ENCODE results near the gene APLNR.

The APLNR gene

DNA sequence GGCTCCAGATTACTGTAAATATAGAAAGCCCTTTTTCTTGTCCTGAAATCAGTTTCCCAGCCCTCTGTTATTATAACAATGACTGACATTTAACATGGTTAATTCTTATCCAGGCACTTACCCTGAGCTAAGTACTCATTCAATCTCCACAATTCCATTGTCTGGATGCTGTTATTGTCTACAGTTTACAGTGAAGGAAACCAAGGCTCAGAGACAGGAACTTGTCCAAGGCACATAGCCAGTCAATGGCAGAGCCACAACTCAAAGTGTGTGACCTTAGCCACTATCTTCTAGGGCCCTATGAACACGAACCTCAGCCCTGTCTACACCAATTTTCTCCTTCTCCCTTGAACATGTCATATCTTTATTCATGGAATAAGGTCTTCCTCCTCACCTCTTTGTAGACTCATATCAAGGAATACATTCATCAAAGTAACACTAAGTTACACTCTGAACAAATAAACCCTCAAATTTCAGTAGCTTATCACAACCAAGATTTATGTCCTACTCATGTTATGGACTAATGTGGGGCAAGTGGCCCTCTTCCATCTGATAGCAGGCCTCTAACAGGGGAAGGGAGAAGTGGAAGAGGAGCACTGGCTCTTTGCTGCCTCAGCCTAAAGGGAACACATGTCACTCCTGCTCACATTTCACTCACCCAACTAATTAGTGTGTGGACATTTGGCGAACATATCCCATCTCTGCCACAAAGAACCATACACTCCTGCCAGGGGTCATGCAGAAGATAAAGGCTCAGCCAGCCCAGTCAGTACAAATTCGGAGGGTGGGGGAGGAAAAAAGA is 39.3 kb upstream of the APLNR start:
- H3K27ac ChIP-seq, result no peak overlapping the region
- H3K9ac ChIP-seq (ENCODE audit: insufficient read length), result no peak overlapping the region
- no peaks in the 10 kb centered on the region for H3K36me3 ChIP-seq (ENCODE audit: insufficient read depth, low read length)
- H3K4me3 ChIP-seq, result no peak overlapping the region
- DNase-seq (ENCODE audit: low read depth, low spot score), result no peak
- TF ChIP-seq EZH2 (IDR thresholded peaks at IDR 0.05), result no peak
- no peak for TF ChIP-seq POLR2AphosphoS5 (IDR thresholded peaks at IDR 0.05; ENCODE audit: borderline replicate concordance, low read depth, low read length)
- TF ChIP-seq FOXP2 (optimal IDR thresholded peaks at IDR 0.05; ENCODE audit: control extremely low read depth, extremely low read length, insufficient read depth), result no peak
- no peaks in the 10 kb centered on the region for H3K9me3 ChIP-seq (ENCODE audit: low read depth, low read length)

DNA sequence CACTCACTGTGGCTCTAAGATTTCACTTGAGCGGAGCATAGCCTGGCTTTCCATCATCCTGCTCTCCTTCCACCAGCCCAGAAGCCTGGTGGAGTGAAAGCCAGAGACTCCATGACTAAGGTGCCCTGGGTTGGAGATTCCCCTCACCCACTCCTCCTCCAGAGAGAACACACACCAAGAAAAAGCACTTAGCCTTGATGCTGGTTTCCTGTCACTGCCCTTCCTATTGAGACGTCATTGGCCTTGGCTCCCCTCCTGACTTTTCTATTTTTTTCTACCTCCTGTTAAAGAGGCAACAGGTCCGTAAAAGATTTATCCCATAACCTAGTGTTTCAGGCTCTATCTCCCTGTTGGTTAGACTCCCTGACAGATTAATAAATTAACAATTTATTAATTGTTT is 38.5 kb upstream of the APLNR start:
- DNase-seq (ENCODE audit: low read depth, low spot score), result no peak
- no peaks in the 10 kb centered on the region for H3K9me3 ChIP-seq (ENCODE audit: low read depth, low read length)
- TF ChIP-seq POLR2AphosphoS5 (IDR thresholded peaks at IDR 0.05; ENCODE audit: borderline replicate concordance, low read depth, low read length) (no peak), EZH2 (IDR thresholded peaks at IDR 0.05) (no peak), FOXP2 (optimal IDR thresholded peaks at IDR 0.05; ENCODE audit: control extremely low read depth, extremely low read length, insufficient read depth) (no peak)
- no peaks in the 10 kb centered on the region for H3K36me3 ChIP-seq (ENCODE audit: insufficient read depth, low read length)
- H3K27ac ChIP-seq, result no peak overlapping the region
- H3K4me3 ChIP-seq, result no peak overlapping the region
- no peak overlapping the region for H3K9ac ChIP-seq (ENCODE audit: insufficient read length)

DNA sequence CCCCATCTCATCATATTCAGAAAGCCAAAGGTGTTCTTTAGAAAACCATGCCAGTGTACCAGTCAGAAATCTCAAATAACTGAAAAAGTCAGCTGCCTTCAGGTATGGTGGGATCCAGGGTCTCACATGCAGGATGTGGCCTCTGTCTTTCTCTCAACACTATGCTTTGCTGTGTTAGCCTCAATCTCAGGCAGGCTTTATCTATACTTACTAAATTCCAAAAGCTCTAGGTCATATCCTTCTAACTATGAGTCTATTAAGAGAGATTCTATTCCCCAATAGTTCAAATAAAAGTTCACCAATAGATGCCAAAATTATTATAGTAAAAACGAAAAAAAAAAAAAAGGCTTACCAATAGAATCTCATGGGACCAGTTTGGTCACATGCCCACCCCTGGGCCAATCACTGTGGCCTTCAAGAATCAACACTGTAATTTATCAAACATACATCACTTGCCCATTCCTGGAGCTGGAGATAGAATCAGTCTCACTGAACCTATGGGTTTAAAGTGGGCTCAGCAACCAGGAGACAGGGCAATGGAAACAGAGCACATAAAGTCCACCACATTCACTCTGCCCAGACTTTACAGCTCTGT is 38.0 kb upstream of the APLNR start:
- Histone ChIP-seq H3K4me3 (no peak overlapping the region), H3K36me3 (ENCODE audit: insufficient read depth, low read length) (no peaks in the 10 kb centered on the region), H3K27ac (no peak overlapping the region), H3K9ac (ENCODE audit: insufficient read length) (no peak overlapping the region), H3K9me3 (ENCODE audit: low read depth, low read length) (no peaks in the 10 kb centered on the region)
- TF ChIP-seq FOXP2 (optimal IDR thresholded peaks at IDR 0.05; ENCODE audit: control extremely low read depth, extremely low read length, insufficient read depth) (no peak), EZH2 (IDR thresholded peaks at IDR 0.05) (no peak), POLR2AphosphoS5 (IDR thresholded peaks at IDR 0.05; ENCODE audit: borderline replicate concordance, low read depth, low read length) (no peak)
- no peak for DNase-seq (ENCODE audit: low read depth, low spot score)

DNA sequence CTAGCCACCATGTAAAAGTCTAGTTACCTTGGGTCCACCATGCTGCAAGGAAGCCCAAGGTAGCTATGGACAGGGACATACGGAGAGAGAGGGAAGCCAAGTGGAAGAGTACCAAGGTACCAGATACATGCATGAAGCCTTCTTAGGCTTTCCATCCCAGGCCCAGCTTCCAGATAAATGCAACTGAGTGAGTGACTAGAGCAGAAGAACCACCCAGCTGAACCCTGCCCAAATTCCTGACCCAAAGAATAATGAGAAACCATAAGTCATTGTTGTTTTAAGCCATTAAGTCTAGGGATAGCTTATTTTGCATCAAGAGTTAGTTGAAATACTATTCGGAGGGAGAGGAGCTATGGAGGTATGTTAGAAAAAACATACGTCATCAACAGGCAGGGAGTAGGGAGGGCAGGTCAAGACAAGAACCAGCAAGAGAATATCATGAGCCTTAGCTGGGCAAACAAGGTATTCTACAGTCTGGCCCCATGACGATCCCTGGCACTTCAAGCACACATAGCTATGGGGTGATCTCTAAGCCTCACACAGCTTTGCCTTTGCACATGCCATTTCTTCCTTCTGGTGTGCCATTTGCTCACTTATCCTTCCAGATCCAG is 36.5 kb upstream of the APLNR start:
- H3K27ac ChIP-seq, result no peak overlapping the region
- H3K4me3 ChIP-seq, result no peak overlapping the region
- H3K9ac ChIP-seq (ENCODE audit: insufficient read length), result no peak overlapping the region
- no peak for DNase-seq (ENCODE audit: low read depth, low spot score)
- H3K36me3 ChIP-seq (ENCODE audit: insufficient read depth, low read length), result no peaks in the 10 kb centered on the region
- TF ChIP-seq EZH2 (IDR thresholded peaks at IDR 0.05), result no peak
- TF ChIP-seq FOXP2 (optimal IDR thresholded peaks at IDR 0.05; ENCODE audit: control extremely low read depth, extremely low read length, insufficient read depth), result no peak
- TF ChIP-seq POLR2AphosphoS5 (IDR thresholded peaks at IDR 0.05; ENCODE audit: borderline replicate concordance, low read depth, low read length), result no peak
- H3K9me3 ChIP-seq (ENCODE audit: low read depth, low read length), result no peaks in the 10 kb centered on the region

DNA sequence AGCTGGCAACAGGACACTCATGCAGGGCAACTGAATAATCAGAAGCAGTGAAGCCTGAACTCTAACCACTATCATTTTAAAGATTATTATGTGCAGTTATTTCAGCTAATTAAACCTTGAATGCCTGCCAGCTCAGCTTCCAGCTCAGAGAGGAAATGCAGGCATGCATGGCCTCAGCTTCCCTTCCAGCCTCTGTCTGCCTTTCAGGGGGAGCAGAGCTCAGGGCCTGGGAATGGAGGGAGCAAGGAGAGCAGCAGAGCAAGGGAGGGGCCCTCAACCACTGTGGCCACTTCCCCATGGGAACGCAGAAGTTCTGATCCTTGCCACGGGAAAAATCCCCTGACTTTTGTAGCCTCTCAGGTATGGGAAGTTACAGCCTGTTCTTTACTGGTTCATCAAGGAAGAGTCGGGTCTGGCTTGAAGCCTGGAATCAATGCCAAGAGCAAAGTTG is 32.5 kb upstream of the APLNR start:
- no peak for TF ChIP-seq EZH2 (IDR thresholded peaks at IDR 0.05)
- TF ChIP-seq POLR2AphosphoS5 (IDR thresholded peaks at IDR 0.05; ENCODE audit: borderline replicate concordance, low read depth, low read length), result no peak
- no peak for TF ChIP-seq FOXP2 (optimal IDR thresholded peaks at IDR 0.05; ENCODE audit: control extremely low read depth, extremely low read length, insufficient read depth)
- H3K9me3 ChIP-seq (ENCODE audit: low read depth, low read length), result 0 out of 2 replicates have a peak, but pooled peaks cover 3% of the 10 kb centered on the region
- no peak for DNase-seq (ENCODE audit: low read depth, low spot score)
- no peaks in the 10 kb centered on the region for H3K36me3 ChIP-seq (ENCODE audit: insufficient read depth, low read length)
- no peak overlapping the region for H3K27ac ChIP-seq
- H3K9ac ChIP-seq (ENCODE audit: insufficient read length), result no peak overlapping the region
- no peak overlapping the region for H3K4me3 ChIP-seq

DNA sequence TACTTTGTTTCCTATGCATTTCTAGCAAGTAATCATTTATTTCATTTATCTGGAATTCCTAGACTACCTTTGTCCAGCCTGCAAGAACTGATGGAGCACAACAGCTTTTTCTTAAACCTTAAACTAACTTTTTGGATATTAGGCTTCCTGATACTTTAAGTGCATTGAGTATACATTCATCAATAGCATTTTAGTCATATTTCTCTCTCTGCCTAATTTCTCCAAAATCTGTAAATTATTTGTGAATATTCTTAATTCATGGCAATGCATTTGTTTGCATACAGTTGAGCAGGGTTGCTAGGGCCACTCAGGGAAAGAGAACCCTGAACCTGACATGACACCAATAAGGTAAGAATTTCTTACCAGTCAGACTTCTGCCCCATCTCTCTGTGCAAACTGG is 29.1 kb upstream of the APLNR start:
- no peak for TF ChIP-seq POLR2AphosphoS5 (IDR thresholded peaks at IDR 0.05; ENCODE audit: borderline replicate concordance, low read depth, low read length)
- TF ChIP-seq EZH2 (IDR thresholded peaks at IDR 0.05), result no peak
- no peak for TF ChIP-seq FOXP2 (optimal IDR thresholded peaks at IDR 0.05; ENCODE audit: control extremely low read depth, extremely low read length, insufficient read depth)
- no peak for DNase-seq (ENCODE audit: low read depth, low spot score)
- no peak overlapping the region for H3K9ac ChIP-seq (ENCODE audit: insufficient read length)
- H3K36me3 ChIP-seq (ENCODE audit: insufficient read depth, low read length), result no peaks in the 10 kb centered on the region
- 0 out of 2 replicates have a peak, but pooled peaks cover 3% of the 10 kb centered on the region for H3K9me3 ChIP-seq (ENCODE audit: low read depth, low read length)
- H3K4me3 ChIP-seq, result no peak overlapping the region
- H3K27ac ChIP-seq, result no peak overlapping the region

DNA sequence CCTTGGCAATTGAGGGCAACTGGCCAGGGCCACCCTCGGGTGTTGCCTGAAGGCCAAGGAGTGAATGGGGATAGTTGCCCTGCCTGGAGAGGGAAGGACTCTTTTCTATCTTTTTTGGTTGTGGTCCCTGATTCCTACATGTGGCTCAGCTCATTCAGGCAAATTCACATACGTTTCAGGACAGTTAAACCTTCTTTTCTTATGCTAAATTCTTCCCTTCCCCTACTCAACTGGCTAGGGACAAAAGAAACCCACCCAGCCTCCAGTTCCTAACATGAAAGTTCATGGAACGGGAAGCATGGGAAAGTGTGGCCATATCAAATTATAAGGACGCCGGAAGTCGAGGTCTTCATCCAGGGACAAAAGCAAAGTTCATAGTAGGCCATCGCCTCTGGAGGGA is 26.3 kb upstream of the APLNR start:
- Histone ChIP-seq H3K9ac (ENCODE audit: insufficient read length) (no peak overlapping the region), H3K27ac (no peak overlapping the region), H3K9me3 (ENCODE audit: low read depth, low read length) (0 out of 2 replicates have a peak, but pooled peaks cover 3% of the 10 kb centered on the region), H3K4me3 (no peak overlapping the region), H3K36me3 (ENCODE audit: insufficient read depth, low read length) (no peaks in the 10 kb centered on the region)
- TF ChIP-seq FOXP2 (optimal IDR thresholded peaks at IDR 0.05; ENCODE audit: control extremely low read depth, extremely low read length, insufficient read depth) (no peak), POLR2AphosphoS5 (IDR thresholded peaks at IDR 0.05; ENCODE audit: borderline replicate concordance, low read depth, low read length) (no peak), EZH2 (IDR thresholded peaks at IDR 0.05) (no peak)
- DNase-seq (ENCODE audit: low read depth, low spot score), result no peak

DNA sequence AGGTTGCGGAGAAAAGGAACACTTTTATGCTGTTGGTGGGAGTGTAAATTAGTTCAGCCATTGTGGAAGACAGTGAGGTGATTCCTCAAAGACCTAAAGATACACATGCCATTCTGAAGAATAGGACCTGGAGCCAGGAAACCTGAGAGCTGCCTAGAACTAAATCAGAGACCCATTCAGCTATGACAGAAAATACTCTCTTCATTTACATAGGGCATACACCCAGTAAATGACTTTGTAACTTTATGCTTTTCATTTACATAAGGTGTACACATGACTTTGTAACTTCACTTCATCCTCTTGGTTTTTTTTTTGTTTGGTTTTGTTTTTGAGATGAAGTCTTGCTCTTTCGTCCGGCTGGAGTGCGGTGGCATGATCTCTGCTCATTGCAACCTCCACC is 25.1 kb upstream of the APLNR start:
- no peak overlapping the region for H3K27ac ChIP-seq
- H3K9ac ChIP-seq (ENCODE audit: insufficient read length), result no peak overlapping the region
- 0 out of 2 replicates have a peak, but pooled peaks cover 3% of the 10 kb centered on the region for H3K9me3 ChIP-seq (ENCODE audit: low read depth, low read length)
- no peak for TF ChIP-seq FOXP2 (optimal IDR thresholded peaks at IDR 0.05; ENCODE audit: control extremely low read depth, extremely low read length, insufficient read depth)
- TF ChIP-seq POLR2AphosphoS5 (IDR thresholded peaks at IDR 0.05; ENCODE audit: borderline replicate concordance, low read depth, low read length), result no peak
- TF ChIP-seq EZH2 (IDR thresholded peaks at IDR 0.05), result no peak
- no peak for DNase-seq (ENCODE audit: low read depth, low spot score)
- H3K4me3 ChIP-seq, result no peak overlapping the region
- H3K36me3 ChIP-seq (ENCODE audit: insufficient read depth, low read length), result no peaks in the 10 kb centered on the region
